GM21737 (cell line): ENCODE measurements around the gene CNTN1.

Experiments
- ATAC-seq: cut with Tn5 transposase; IDR thresholded peaks from one replicate; pipeline ENCODE4 v1.9.1; 2021; ENCODE audit warnings: mild to moderate bottlenecking, moderate library complexity; ENCODE audit not compliant: unreplicated experiment

Gene CNTN1

DNA sequence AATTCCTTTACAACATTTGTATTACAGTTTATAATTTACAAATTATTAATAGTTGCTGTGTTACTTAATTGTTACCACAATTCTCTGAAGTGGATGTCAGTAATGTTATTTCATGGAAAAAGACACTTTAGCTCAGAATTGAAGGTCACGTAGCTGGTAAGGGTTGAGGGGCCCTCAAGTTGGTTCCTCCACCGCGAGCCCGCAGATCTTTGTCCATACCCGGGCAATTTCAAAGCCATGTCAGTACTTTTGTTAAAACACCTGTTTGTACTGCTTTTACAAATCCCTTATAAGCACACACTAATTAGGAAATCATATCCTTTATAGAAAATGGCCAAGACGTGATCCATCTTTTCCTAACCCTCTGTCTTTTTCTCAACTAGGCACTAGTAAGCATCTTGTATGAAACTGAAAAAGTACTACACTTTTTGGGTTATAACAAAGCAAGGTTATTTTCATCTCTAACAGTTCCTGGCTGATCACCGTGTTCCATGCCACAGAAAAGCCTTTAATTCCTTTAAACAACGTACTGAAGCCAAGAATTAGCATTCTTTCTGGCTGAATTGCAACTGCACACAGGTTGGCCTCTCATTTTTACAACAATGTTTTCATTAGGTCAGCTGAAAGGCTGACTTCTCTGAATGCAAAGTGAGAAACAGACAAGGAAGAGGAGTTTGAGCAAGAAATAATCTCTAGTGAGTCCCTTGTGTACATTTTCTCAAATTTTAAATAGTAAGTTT is 76.1 kb downstream of the CNTN1 start:
- ATAC-seq: no peak

- ATAC-seq: no peak
Measured at GRCh38 chr12:40769846-40770245, 77.6 kb downstream of the CNTN1 start.

GRCh38 chr12:40770781-40771180 is 78.5 kb downstream of the CNTN1 start:
- ATAC-seq: no peak

GRCh38 chr12:40775661-40776060 is 83.4 kb downstream of the CNTN1 start:
- ATAC-seq: no peak

- ATAC-seq: no peak
Measured at GRCh38 chr12:40784102-40784501, 91.9 kb downstream of the CNTN1 start.

GRCh38 chr12:40788276-40788675 is 96.0 kb downstream of the CNTN1 start:
- no peak for ATAC-seq

DNA sequence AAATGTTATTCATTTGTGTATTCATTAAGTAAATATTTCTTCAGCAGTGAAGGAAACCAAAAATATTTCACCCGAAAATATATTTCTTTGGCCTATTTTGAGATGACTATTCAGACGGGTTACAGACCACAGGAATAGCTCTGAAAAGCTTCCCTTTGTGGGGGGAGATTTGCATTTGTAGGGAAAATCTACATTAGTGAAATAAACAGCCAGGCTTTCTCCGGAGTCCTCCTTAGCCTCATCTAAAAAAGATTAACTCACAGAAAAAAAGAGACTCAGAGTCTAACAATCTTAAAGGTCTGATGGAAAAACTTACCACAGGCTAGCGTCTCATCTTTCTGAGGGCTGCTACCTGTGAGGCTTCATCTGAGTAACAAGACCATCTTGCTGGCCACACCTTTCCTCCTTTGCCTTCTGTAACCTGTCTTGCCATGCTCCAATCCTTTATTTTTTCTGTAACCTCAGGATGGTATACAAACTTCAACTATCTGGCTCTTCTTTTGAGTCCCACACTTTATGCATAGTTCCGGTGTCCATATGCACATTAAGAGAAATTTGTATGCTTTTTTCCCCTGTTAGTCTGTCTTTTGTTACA is 100.7 kb downstream of the CNTN1 start:
- no peak for ATAC-seq

- ATAC-seq: no peak
Measured at GRCh38 chr12:40793471-40793870, 101.2 kb downstream of the CNTN1 start.

GRCh38 chr12:40794087-40794486 is 101.8 kb downstream of the CNTN1 start:
- no peak for ATAC-seq

GRCh38 chr12:40801082-40801481 is 108.8 kb downstream of the CNTN1 start:
- no peak for ATAC-seq

DNA sequence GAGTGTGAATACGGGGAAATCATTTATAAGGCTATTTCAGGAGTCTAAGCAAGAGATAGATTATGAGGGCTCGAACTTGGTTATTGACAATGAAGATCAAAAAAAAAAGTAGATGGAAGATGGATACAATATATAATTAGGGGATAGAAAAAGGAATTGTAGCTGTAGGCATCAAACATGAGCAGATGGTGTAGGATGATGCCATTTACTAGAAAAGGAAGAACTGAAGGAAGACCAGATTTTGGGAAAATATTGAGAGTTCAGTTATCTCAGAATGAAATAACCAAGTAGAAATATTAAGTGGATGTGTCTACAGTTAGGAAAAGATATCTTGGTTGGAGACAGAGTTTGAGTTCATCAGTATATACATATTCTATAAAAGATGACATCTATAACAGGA is 109.6 kb downstream of the CNTN1 start:
- no peak for ATAC-seq

GRCh38 chr12:40802656-40803055 is 110.4 kb downstream of the CNTN1 start:
- no peak for ATAC-seq

DNA sequence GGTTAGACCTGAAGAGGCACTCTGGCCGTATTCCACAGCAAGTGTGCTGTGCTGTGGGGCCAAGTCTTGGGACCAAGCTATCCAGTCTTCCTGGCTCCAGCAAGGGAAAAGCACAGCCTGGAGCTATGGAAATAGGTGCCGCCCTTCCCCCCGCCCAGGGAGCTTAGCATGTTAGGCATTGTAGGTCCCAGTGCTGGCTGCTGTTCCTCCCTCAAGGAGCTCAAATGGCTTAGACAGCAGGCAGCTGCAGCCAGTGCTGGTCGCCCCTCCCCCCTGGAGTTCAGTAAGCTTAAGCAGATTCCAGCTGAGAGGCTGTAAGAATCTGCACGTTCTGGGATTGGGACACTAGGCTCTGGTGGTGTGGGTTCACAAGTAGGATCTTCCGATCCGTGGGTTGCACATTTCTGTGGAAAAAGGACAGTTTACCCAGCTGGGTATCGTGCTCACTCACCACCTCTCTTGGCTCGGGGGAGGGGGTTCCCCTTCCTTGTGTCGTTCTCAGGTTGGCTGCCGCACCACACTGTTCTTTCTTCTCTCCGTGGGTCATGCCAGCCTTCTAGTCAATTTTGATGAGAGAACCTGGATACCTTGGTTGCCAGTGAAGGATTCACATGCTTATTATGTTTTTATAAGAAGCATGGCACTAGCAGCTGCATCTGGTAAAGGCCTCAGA is 127.3 kb downstream of the CNTN1 start:
- no peak for ATAC-seq

- no peak for ATAC-seq
Measured at GRCh38 chr12:40820794-40821484, 128.7 kb downstream of the CNTN1 start.

DNA sequence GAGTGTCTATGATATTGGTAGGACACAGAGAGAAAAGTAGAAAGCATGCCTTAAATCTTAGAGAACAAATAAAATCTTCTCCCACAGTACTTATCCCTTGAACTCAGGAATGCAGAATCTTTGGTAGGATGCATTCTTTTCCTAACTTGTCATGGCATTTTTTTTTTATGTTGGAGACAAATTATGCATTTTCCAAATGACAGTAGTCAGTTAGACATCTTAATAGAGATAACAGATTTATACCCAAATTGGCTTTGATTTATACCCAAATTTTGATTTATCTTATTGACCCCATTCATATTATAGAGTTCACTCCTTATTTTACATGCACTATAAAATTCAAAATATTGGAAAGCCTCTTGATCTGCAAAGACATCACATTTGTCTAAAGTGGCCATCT is 132.9 kb downstream of the CNTN1 start:
- ATAC-seq: no peak

DNA sequence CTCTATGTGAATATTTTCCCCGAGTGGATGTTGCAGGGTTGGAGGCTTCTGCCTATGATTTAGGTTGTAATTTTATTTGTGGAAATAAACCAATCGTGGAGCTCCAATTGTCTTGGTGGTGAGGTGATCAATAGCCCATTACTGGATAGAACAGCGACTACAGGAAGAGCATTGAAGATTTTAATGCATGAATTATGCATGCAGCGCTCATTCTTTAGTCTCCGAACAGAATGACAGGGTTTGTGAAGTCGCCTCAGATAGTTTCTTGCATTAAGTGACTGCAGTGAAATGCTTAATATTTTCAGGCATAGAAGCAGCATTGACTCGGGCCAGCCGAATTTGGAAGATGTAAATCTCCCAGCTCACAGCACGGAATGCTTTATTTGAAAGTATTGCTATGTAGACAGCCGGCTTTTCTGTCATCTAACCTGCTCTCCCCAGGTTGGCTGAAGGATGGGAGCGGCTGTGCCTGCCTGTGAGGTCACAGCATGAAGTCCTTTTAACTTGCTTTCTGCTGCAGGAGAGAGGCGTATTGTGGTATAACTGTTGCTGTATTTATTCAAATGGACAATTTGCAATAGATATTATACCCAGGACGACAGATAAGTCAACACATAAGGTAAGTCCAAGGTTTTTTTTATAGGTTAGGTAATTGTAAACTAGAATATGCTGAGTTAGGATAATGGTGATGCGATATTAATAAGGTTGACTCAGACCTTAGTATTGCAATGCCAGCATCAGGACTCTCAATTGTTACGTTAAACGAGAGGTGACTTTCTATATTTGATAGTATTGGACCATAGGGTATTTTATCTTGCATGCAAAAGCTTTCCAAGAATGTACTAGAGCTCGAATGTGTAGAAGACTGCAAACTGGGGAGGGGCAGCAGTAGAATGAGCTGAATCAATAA is 135.7 kb downstream of the CNTN1 start:
- ATAC-seq: no peak

DNA sequence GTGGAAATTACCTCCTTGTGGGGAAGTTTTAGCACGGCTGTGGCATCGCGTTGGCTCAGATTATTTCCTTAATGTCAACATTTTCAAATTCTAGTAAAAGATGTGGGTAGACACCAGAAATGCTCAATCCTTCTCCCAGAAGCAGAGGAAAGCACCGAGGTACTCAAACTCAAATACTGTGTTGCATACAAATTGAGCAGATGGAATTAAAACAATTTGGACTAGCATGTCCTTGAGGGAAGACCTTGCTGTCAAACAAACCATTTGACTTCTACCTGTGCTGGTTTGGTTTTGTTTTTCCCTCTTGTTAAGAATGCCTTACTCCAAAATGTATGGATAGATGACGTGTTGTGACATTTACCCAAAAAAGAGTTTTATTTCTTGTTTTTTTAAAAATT is 136.4 kb downstream of the CNTN1 start:
- ATAC-seq: no peak

DNA sequence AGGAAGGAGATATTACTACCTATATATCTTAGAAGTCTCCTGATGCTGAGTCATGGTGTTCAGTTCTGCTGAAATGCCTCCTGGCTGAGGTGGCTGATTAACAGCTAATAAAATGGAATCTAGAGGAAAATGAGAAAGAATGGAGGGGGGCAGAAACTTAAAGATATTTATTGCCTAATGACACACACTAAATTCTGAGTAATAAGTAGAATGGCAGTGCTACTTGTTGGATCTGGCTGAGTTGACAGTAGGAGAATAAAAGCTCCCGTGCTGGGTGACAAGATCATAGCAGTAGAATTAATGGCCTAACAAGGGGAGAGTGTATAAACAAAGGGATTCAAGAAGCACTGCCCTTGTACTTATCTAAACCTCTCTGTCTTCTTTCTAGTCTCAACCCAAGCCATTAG is 137.5 kb downstream of the CNTN1 start:
- no peak for ATAC-seq

DNA sequence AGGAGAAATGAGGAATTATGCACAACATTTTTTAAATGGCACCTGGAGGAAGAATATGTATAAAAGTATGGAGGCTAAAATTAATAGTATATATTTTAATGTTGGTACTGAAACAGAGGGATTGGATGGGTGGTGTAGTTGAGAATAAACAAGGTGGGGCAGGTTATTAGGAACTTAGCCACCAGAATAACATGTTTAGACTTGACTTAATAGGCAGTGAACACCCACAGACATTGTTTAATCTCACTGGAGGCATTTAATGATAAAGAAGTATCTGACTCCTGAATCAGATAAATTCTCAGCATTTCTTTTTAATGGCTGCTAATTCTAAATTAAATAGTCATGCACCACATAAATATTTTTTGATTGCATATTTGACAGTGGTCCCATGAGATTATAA is 139.7 kb downstream of the CNTN1 start:
- no peak for ATAC-seq

- ATAC-seq: no peak
Measured at GRCh38 chr12:40832668-40833067, 140.4 kb downstream of the CNTN1 start.

DNA sequence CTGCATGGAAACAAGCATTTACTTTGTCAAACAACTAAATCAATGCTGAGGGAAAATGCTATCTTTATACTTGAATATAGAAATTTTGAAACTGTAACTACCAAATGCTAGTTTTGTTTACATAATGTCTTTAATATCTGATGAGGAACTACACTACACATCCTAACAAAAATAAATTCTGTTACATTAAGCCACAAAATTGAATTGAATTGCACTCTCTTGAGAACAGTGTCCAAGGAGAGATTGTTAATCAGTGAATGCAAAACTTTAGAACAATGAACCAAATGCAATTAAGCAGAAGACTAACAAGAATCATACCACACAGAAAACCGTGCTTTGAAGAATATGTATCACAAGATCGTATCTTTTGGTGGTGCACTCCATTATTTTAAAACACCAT is 141.6 kb downstream of the CNTN1 start:
- ATAC-seq: no peak
